A549 (cell line): ENCODE measurements around the gene PGGHG.

Experiments
- CTCF ChIP-seq: fragments of >200 bp; sonication (Bioruptor Twin); formaldehyde crosslinking; IDR thresholded peaks from 3 replicates; pipeline ENCODE4 v1.5.1; 2016
- POLR2A ChIP-seq: IDR thresholded peaks from 2 replicates; pipeline ENCODE4 v1.6.1; 2012; ENCODE audit warnings: mild to moderate bottlenecking, low read length

- TF ChIP-seq CTCF (no peak), POLR2A (no peak)
Observed at GRCh38 chr11:266676-267439, 22.1 kb upstream of the PGGHG start.
